Suprapubic skin (tissue), 4 donors: ENCODE data around the gene PI4K2A. TPM values are rescaled to one million over a fixed set of nuclear protein-coding genes. Genes with fewer than 3 reads are reported as not detected.

Experiments used
- DNase-seq, 2 donors: peaks; one replicate each; pipeline ENCODE4 v3.0.0-alpha.2; 2019; ENCODE audit warnings: low spot score in 2 of 2
- H3K27ac ChIP-seq: fragments of 200-600 bp; sonication (generic); one replicate; pipeline ENCODE4 v1.5.1; 2019
- H3K27me3 ChIP-seq: fragments of 200-600 bp; sonication (generic); one replicate; pipeline ENCODE4 v1.5.1; 2019
- H3K36me3 ChIP-seq: fragments of 200-600 bp; sonication (generic); one replicate; pipeline ENCODE4 v1.5.1; 2019
- H3K4me1 ChIP-seq: fragments of 200-600 bp; sonication (generic); one replicate; pipeline ENCODE4 v1.5.1; 2019
- H3K4me3 ChIP-seq: fragments of 200-600 bp; sonication (generic); one replicate; pipeline ENCODE4 v1.5.1; 2019; ENCODE audit warnings: mild to moderate bottlenecking
- H3K9me3 ChIP-seq: fragments of 200-600 bp; sonication (generic); one replicate; pipeline ENCODE4 v1.5.1; 2019
- EP300 ChIP-seq: sonication (generic); formaldehyde crosslinking; IDR thresholded peaks from one replicate; pipeline ENCODE4 v1.6.1; 2017; ENCODE audit warnings: antibody characterized with exemption
- POLR2A ChIP-seq, 2 donors: fragments of 450-650 bp; IDR thresholded peaks; one replicate each; pipeline ENCODE4 v1.6.1; 2017; ENCODE audit warnings: antibody characterized with exemption in 2 of 2, mild to moderate bottlenecking in 2 of 2, moderate library complexity in 2 of 2
- POLR2AphosphoS5 ChIP-seq, 3 donors: sonication (generic); formaldehyde crosslinking; IDR thresholded peaks; one replicate each; pipeline ENCODE4 v1.6.1; 2017; ENCODE audit warnings: antibody characterized with exemption in 3 of 3
- WGBS: methylation state at CpG from one replicate; pipeline ENCODE4 v1.1.5; 2018; 5-methylcytosine and 5-hydroxymethylcytosine counted together
- total RNA-seq, 4 donors: library from RNA; depleted of rRNA; stranded (reverse); fragments of >200 nt; gene quantifications; one replicate each; pipeline ENCODE4 v1.1.0, GENCODE V29; 2016
- TF ChIP-seq, protein P1 (sequence below), 2 donors: fragments of 200-600 bp in 1 of 2; fragments of 450-650 bp in 1 of 2; sonication (generic) in 1 of 2; IDR thresholded peaks; one replicate each; pipeline ENCODE4 v1.5.1; 2016 to 2019; ENCODE audit warnings: antibody characterized with exemption in 2 of 2, mild to moderate bottlenecking in 1 of 2, moderate library complexity in 1 of 2

Gene PI4K2A
- total RNA-seq, 4 donors from 2014 or later = 13.2 to 24.0 (median 20.9) TPM

DNA sequence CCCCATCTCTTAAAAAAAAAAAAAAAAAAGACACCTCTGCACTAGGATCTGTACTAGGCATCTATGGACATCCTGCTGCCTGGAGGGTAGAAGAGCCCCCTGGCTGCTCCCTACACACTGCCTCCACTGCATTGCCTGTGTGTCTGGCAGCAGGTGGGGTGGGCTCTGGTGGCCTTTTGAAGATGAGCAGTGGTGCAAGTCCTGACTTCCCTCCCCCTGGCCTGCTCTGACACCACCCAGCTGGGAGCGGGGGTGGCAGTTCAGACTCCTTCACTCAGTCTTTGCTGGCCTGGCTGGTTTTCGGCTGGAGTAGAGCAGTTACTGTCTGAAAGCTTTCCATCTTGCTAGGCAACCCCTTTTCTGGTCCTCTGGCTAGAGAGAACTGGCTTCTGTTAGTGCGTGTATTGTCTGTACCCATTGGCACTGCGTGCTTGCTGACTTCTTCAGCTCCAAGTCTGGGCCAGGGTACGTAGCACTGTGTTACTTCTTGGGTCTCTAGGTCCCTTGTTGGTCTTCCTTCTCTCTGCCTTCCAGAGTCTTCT, 33.3 kb upstream of the PI4K2A start:
- no peak for DNase-seq
- Histone ChIP-seq H3K36me3 (no peaks in the 10 kb centered on the region), H3K27me3 (no peaks in the 10 kb centered on the region), H3K4me3 (no peak overlapping the region), H3K9me3 (no peaks in the 10 kb centered on the region), H3K27ac (no peak overlapping the region), H3K4me1 (peaks cover 5% of the 10 kb centered on the region)
- TF ChIP-seq POLR2A (IDR thresholded peaks at IDR 0.05) (no peak), EP300 (no peak), POLR2AphosphoS5 (IDR thresholded peaks at IDR 0.05) (no peak)
- TF ChIP-seq, protein P1, sequence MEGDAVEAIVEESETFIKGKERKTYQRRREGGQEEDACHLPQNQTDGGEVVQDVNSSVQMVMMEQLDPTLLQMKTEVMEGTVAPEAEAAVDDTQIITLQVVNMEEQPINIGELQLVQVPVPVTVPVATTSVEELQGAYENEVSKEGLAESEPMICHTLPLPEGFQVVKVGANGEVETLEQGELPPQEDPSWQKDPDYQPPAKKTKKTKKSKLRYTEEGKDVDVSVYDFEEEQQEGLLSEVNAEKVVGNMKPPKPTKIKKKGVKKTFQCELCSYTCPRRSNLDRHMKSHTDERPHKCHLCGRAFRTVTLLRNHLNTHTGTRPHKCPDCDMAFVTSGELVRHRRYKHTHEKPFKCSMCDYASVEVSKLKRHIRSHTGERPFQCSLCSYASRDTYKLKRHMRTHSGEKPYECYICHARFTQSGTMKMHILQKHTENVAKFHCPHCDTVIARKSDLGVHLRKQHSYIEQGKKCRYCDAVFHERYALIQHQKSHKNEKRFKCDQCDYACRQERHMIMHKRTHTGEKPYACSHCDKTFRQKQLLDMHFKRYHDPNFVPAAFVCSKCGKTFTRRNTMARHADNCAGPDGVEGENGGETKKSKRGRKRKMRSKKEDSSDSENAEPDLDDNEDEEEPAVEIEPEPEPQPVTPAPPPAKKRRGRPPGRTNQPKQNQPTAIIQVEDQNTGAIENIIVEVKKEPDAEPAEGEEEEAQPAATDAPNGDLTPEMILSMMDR (IDR thresholded peaks at IDR 0.05) = no peak
- 79% methylated on average over 5 of the region's 5 CpGs for WGBS

DNA sequence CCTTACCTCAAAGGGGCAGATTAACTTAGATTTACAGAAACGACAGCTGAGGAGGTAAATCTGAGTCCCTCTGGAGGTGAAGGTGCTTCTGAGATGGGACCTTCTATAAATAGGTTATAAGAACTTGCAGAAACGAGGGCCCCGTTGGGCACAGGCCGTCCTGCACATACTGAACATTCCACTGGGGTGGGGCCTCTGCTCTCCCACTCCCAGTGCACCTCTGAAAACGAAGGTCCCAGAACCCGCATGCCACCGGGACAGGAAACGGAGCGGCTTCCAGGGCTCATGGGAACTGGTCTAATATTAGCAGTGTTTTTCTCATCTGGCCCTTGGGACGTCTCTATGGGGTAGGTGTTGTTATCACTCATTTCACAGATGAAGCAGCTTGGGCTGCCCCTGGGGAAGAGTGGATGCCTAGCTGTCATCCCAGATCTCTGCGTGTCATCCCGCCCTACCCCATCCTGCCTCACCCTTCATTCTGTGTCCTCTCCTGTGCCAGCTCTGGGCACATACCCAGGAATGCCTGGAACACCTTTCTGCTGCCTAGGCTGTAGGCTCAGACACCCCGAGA, 31.4 kb upstream of the PI4K2A start:
- Histone ChIP-seq H3K4me1 (peaks cover 5% of the 10 kb centered on the region), H3K27ac (peak overlapping the region; percentile 0), H3K4me3 (no peak overlapping the region), H3K27me3 (no peaks in the 10 kb centered on the region), H3K9me3 (no peaks in the 10 kb centered on the region), H3K36me3 (no peaks in the 10 kb centered on the region)
- TF ChIP-seq EP300 (no peak), POLR2A (IDR thresholded peaks at IDR 0.05) (no peak), POLR2AphosphoS5 (IDR thresholded peaks at IDR 0.05) (no peak)
- TF ChIP-seq, protein P1 (IDR thresholded peaks at IDR 0.05) = no peak
- WGBS = 40% methylated on average over 13 of the region's 13 CpGs
- DNase-seq = no peak

DNA sequence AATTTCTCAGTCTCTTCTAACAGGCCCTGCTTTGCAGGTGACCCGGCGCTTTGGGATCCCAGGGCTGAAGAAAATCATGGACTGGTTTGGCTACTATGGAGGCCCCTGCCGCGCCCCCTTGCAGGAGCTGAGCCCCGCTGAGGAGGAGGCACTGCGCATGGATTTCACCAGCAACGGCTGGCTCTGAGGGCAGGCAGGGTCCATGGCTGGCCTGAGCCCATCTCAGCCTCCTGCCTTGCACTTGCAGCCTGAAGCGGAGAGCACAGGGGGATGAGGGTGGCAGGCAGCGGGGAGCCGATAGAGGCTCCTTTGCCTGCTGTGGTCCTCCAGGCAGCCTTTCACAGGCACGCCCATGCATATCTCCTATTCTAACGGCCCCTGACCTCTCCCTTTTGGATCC, 29.0 kb upstream of the PI4K2A start:
- H3K4me3 ChIP-seq = no peak overlapping the region
- no peak overlapping the region for H3K27ac ChIP-seq
- 76% methylated on average over 7 of the region's 12 CpGs for WGBS
- DNase-seq = no peak
- TF ChIP-seq POLR2AphosphoS5 (IDR thresholded peaks at IDR 0.05) = no peak
- TF ChIP-seq POLR2A (IDR thresholded peaks at IDR 0.05) = no peak
- no peak for TF ChIP-seq EP300
- TF ChIP-seq, protein P1 (IDR thresholded peaks at IDR 0.05) = no peak
- H3K27me3 ChIP-seq = no peaks in the 10 kb centered on the region
- no peaks in the 10 kb centered on the region for H3K9me3 ChIP-seq
- H3K4me1 ChIP-seq = peaks cover 5% of the 10 kb centered on the region
- H3K36me3 ChIP-seq = peaks cover 9% of the 10 kb centered on the region

DNA sequence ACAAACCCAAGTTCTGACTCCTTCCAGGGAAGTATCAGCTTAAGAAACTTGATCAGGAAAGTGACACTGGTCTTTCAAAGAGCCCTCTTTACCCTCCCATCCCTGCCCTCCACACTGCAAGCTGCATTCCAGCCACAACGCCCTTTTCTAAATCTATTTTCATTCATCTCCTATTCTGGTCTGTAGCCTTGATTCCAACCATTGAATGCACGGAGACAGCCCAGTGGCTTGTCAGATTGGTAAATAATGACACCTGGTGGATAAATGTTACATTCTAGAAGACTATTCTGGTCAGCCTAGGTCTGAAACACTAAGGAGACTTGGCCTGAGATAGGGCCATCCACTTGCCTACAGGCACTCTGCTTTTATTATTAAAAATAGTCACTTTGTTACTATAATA, 28.1 kb upstream of the PI4K2A start:
- H3K27ac ChIP-seq = no peak overlapping the region
- TF ChIP-seq, protein P1 (IDR thresholded peaks at IDR 0.05) = peak in 1 of 2 donors; percentile 35
- no peak for TF ChIP-seq POLR2A (IDR thresholded peaks at IDR 0.05)
- WGBS = 19% methylated on average over 2 of the region's 2 CpGs

DNA sequence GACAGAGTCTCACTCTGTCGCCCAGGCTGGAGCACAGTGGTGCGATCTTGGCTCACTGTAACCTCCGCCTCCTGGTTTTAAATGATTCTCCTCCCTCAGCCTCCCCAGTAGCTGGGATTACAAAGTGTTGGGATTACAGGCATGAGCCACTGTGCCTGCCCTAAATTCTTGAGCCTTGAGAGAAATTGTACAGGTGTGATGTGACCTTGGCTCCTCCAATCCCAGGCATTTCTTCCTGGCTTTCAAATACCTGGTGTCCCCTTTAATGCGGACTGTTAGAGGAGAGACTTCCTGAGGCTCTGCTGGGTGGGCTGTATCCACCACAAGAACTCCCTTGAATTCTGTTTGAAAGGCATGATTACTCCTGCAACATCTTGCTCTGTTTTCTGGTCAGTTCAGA, 22.2 kb upstream of the PI4K2A start:
- no peak overlapping the region for H3K4me3 ChIP-seq
- H3K9me3 ChIP-seq = no peaks in the 10 kb centered on the region
- no peak for DNase-seq
- TF ChIP-seq EP300 (no peak), POLR2A (IDR thresholded peaks at IDR 0.05) (no peak), POLR2AphosphoS5 (IDR thresholded peaks at IDR 0.05) (no peak)
- TF ChIP-seq, protein P1 (IDR thresholded peaks at IDR 0.05) = no peak
- no peaks in the 10 kb centered on the region for H3K27me3 ChIP-seq
- no peak overlapping the region for H3K27ac ChIP-seq
- H3K4me1 ChIP-seq = no peaks in the 10 kb centered on the region
- peaks cover 12% of the 10 kb centered on the region for H3K36me3 ChIP-seq
- 92% methylated on average over 4 of the region's 4 CpGs for WGBS

More for the DNA sequence above, 28.1 kb upstream of the PI4K2A start:
- Histone ChIP-seq H3K4me3 (no peak overlapping the region), H3K4me1 (peaks cover 5% of the 10 kb centered on the region), H3K27me3 (no peaks in the 10 kb centered on the region), H3K36me3 (peaks cover 9% of the 10 kb centered on the region), H3K9me3 (no peaks in the 10 kb centered on the region)
- no peak for DNase-seq
